ENCODE measurements around the gene SMOC2. TPM values are rescaled to one million over a fixed set of nuclear protein-coding genes. Genes with fewer than 3 reads are reported as not detected.

Gene SMOC2
- total and polyA plus RNA-seq, 2 donors (not counting 1 experiment from before 2014, with no cell fraction given) = 0.37 TPM; not detected in 1

GRCh38 chr6:168706471-168707177 is 265.6 kb downstream of the SMOC2 start:
- Mint-ChIP-seq H3K4me3 (no peak overlapping the region), H3K9me3 (ENCODE audit: insufficient read depth) (no peaks in the 10 kb centered on the region), H3K27ac (no peak overlapping the region), H3K27me3 (no peaks in the 10 kb centered on the region), H3K4me1 (no peaks in the 10 kb centered on the region)
- Histone ChIP-seq H3K27me3 (replicated peaks in 1 of 4; ENCODE audit: control extremely low read depth in 1 of 4, control insufficient read depth in 3 of 4, insufficient read depth in 4 of 4, low read length in 3 of 4) (peaks cover 0 to 2% (median 0%) of the 10 kb centered on the region in 4 experiments), H4K20me1 (ENCODE audit: control insufficient read depth, insufficient read depth, low read length, poor library complexity, severe bottlenecking) (no peaks in the 10 kb centered on the region), H3K9ac (ENCODE audit: low read length) (no peak overlapping the region), H3K36me3 (replicated peaks in 1 of 2; ENCODE audit: control extremely low read depth in 1 of 2, control insufficient read depth in 1 of 2, extremely low read depth in 1 of 2, insufficient read depth in 2 of 2, low read length in 1 of 2) (no peaks in the 10 kb centered on the region), H3K4me3 (ENCODE audit: control extremely low read depth in 1 of 5, extremely low read depth in 1 of 5, insufficient read depth in 1 of 5, low read depth in 2 of 5, low read length in 4 of 5) (no peak overlapping the region), H3K79me2 (ENCODE audit: control insufficient read depth, insufficient read depth, low read length) (no peaks in the 10 kb centered on the region), H3K9me3 (ENCODE audit: control extremely low read depth in 1 of 3, control insufficient read depth in 2 of 3, insufficient read depth in 1 of 3, low read length in 2 of 3) (peaks cover 0 to 44% (median 0%) of the 10 kb centered on the region in 3 donors), H3K4me1 (ENCODE audit: control insufficient read depth in 2 of 2, insufficient read depth in 2 of 2, low read length in 2 of 2) (no peaks in the 10 kb centered on the region), H2AFZ (ENCODE audit: insufficient read depth, low read depth, low read length, poor library complexity, severe bottlenecking) (no peak overlapping the region), H3K27ac (ENCODE audit: low read length in 2 of 2) (no peak overlapping the region), H3K4me2 (replicated peaks; ENCODE audit: low read depth, low read length, poor library complexity, severe bottlenecking) (no peak overlapping the region)
- POLR2A ChIA-PET = no interaction called here
- TF ChIP-seq EZH2 (IDR thresholded peaks at IDR 0.05; ENCODE audit: borderline replicate concordance, insufficient read depth, low read depth, low read length, poor library complexity, severe bottlenecking) = no peak
- TF ChIP-seq, protein P1, sequence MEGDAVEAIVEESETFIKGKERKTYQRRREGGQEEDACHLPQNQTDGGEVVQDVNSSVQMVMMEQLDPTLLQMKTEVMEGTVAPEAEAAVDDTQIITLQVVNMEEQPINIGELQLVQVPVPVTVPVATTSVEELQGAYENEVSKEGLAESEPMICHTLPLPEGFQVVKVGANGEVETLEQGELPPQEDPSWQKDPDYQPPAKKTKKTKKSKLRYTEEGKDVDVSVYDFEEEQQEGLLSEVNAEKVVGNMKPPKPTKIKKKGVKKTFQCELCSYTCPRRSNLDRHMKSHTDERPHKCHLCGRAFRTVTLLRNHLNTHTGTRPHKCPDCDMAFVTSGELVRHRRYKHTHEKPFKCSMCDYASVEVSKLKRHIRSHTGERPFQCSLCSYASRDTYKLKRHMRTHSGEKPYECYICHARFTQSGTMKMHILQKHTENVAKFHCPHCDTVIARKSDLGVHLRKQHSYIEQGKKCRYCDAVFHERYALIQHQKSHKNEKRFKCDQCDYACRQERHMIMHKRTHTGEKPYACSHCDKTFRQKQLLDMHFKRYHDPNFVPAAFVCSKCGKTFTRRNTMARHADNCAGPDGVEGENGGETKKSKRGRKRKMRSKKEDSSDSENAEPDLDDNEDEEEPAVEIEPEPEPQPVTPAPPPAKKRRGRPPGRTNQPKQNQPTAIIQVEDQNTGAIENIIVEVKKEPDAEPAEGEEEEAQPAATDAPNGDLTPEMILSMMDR (IDR thresholded peaks at IDR 0.05) = no peak
- 93% methylated on average over 21 of the region's 25 CpGs for WGBS (ENCODE audit: insufficient coverage)
- ATAC-seq (ENCODE audit: low read depth) = no peak
- CTCF ChIA-PET = no interaction called here
- no peak for DNase-seq
- intact Hi-C loops (cut with micrococcal nuclease) = no loop called here

DNA sequence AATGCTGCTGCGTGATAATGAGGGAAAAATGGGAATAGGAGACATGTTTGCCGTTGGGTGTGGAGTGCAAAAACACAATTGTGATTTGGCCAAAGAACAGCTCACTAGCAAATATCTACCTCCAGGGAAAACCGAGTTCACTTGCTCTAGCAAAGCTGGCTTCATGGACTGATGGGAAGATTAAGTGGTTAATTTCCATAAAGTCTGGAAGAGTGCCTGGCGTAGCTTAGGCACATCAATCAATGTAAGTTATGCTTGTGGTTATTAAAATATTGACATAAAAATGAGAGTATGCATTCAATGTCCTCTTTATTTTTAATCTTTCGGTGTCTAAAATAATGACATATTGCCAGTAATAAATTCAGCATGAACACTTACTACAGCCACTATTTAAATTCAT is 267.5 kb downstream of the SMOC2 start:
- peaks cover 0 to 2% (median 0%) of the 10 kb centered on the region in 4 experiments for H3K27me3 ChIP-seq (replicated peaks in 1 of 4; ENCODE audit: control extremely low read depth in 1 of 4, control insufficient read depth in 3 of 4, insufficient read depth in 4 of 4, low read length in 3 of 4)
- Mint-ChIP-seq H3K27me3 (no peaks in the 10 kb centered on the region), H3K4me3 (no peak overlapping the region), H3K9me3 (ENCODE audit: insufficient read depth) (peaks cover 2% of the 10 kb centered on the region), H3K4me1 (no peaks in the 10 kb centered on the region), H3K27ac (no peak overlapping the region)
- no peak overlapping the region for H3K4me2 ChIP-seq (replicated peaks; ENCODE audit: low read depth, low read length, poor library complexity, severe bottlenecking)
- no peak for ATAC-seq (ENCODE audit: low read depth)
- H3K36me3 ChIP-seq (replicated peaks in 1 of 2; ENCODE audit: control extremely low read depth in 1 of 2, control insufficient read depth in 1 of 2, extremely low read depth in 1 of 2, insufficient read depth in 2 of 2, low read length in 1 of 2) = no peaks in the 10 kb centered on the region
- TF ChIP-seq, protein P1 (IDR thresholded peaks at IDR 0.05) = no peak
- no peak for TF ChIP-seq EZH2 (IDR thresholded peaks at IDR 0.05; ENCODE audit: borderline replicate concordance, insufficient read depth, low read depth, low read length, poor library complexity, severe bottlenecking)
- ChIA-PET POLR2A (no interaction called here), CTCF (no interaction called here)
- H3K9ac ChIP-seq (ENCODE audit: low read length) = no peak overlapping the region
- intact Hi-C loops (cut with micrococcal nuclease) = no loop called here
- H3K27ac ChIP-seq (ENCODE audit: low read length in 2 of 2) = no peak overlapping the region
- H3K4me3 ChIP-seq (ENCODE audit: control extremely low read depth in 1 of 5, extremely low read depth in 1 of 5, insufficient read depth in 1 of 5, low read depth in 2 of 5, low read length in 4 of 5) = no peak overlapping the region
- H2AFZ ChIP-seq (ENCODE audit: insufficient read depth, low read depth, low read length, poor library complexity, severe bottlenecking) = no peak overlapping the region
- peaks cover 0 to 47% (median 0%) of the 10 kb centered on the region in 3 donors for H3K9me3 ChIP-seq (ENCODE audit: control extremely low read depth in 1 of 3, control insufficient read depth in 2 of 3, insufficient read depth in 1 of 3, low read length in 2 of 3)
- no CpG with 5 or more reads among the region's 5 CpGs for WGBS (ENCODE audit: insufficient coverage)
- H3K79me2 ChIP-seq (ENCODE audit: control insufficient read depth, insufficient read depth, low read length) = no peaks in the 10 kb centered on the region
- no peaks in the 10 kb centered on the region for H3K4me1 ChIP-seq (ENCODE audit: control insufficient read depth in 2 of 2, insufficient read depth in 2 of 2, low read length in 2 of 2)
- no peak for DNase-seq
- no peaks in the 10 kb centered on the region for H4K20me1 ChIP-seq (ENCODE audit: control insufficient read depth, insufficient read depth, low read length, poor library complexity, severe bottlenecking)

Measured in B cell (primary cell).